HG03457 (cell line): ENCODE measurements around the gene RAMACL.
"Not testable (repeated sequence)": the region's sequence is repeated elsewhere in the genome, so short reads cannot be mapped to it uniquely, and the experiment has no call there.

Experiments used
- ATAC-seq: cut with Tn5 transposase; IDR thresholded peaks from one replicate; pipeline ENCODE4 v1.9.1; 2021; ENCODE audit warnings: moderate number of reproducible peaks; ENCODE audit not compliant: unreplicated experiment

Gene RAMACL

DNA sequence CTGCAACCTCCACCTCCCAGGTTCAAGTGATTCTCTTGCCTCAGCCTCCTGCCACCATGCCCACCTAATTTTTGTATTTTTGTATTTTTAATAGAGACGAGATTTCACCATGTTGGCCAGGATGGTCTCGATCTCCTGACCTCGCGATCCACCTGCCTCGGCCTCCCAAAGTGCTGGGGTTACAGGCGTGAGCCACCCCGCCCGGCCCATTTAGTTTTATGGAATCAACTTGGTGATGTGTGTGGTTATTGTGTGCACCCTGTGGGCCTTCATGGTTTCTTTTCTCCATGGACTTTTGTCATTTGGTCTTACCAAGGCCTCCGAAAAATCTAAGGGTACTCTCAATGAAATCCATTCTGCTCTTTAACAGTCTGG, 47.5 kb downstream of the RAMACL start:
- not testable (repeated sequence) for ATAC-seq

DNA sequence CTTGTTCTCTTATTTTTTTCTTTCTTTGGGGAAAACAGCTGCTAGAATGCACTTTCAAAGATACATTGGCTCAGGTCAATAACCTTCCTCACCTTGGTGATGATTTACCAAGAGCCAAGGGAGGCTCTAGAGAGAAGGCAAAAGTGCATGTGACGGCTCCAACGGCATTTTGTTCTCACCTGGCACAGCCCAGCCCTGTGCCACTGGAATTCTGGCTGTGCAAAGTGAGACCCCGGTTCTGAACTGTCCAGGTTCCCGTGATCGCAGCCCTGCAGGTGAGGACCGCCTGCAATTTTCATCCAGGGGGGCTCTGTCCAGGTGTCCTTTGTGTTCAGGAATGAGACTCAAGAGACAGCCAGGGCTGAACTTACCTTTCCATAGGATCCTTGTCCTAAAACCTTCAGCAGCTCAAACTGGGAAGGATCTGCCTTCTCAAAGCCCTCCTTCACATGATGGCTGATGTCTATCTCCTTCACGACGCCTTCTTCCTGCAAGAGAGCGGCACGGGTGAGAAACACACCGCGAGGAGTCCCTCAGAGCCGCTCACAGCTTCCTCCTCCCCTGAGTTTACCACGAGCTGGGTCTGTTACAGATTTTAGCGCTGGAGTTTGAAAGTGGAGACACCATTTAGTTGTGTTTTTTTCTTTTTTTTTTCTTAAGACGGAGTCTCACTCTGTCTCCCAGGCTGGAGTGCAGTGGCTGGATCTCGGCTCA, 48.0 kb downstream of the RAMACL start:
- ATAC-seq = no peak

DNA sequence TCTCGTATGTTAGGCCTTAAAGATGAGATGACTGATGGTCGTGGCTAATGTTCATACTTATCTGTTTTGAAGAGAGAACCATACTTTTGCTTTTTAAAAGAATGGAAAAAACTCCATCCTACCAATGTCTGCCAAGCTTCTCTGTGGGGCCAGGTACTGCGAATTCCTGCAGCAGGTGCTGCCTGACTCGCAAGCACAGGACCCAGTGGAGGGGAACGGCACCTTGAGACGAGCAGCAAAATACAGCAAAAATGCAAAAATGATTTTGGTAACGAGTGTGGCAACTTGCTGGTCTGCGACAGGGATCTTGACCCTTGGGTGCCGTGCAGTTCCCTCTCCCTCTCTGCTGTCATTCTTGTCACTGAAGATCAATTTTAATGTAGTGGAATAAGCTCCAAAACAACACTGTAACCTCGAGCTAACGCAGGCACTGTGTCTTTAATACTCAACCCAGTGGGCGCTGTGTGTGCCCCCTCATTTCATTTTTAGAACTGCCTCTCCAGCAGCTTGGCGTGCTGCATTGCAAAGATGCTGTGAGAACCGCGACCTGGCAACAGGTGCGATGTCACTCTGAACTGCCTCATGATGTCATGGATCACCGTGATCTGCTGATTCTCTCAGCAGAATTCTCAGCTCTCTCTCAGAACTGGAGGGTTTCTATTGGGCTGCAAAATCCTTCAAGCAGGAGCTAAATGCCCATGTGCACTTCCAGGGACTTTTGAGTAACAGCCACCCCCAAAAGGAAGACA, 51.6 kb downstream of the RAMACL start:
- ATAC-seq = no peak

GRCh38 chr6:166533205-166533824, 53.2 kb downstream of the RAMACL start:
- no peak for ATAC-seq
